DOHH2 (cell line): ENCODE results near the gene ATE1.

ENCODE experiments used
- H3F3A ChIP-seq: fragments of 200-600 bp; sonication (generic), shearing (Covaris generic); 2 replicates; pipeline ENCODE4 v1.6.0; 2016; ENCODE audit warnings: antibody characterized with exemption, mild to moderate bottlenecking; ENCODE audit not compliant: control insufficient read depth, insufficient read depth
- H3K27ac ChIP-seq: fragments of 200-600 bp; sonication (generic); 2 replicates; pipeline ENCODE4 v1.5.1; 2014; ENCODE audit warnings: low read depth, mild to moderate bottlenecking, low read length, moderate library complexity
- H3K27me3 ChIP-seq: fragments of 200-600 bp; sonication (generic); 2 replicates; pipeline ENCODE4 v1.6.1; 2014; ENCODE audit warnings: mild to moderate bottlenecking, low read length, mixed read lengths; ENCODE audit not compliant: control insufficient read depth
- H3K36me3 ChIP-seq: fragments of 200-600 bp; sonication (generic); 2 replicates; pipeline ENCODE4 v1.6.1; 2014; ENCODE audit warnings: mild to moderate bottlenecking, low read length, moderate library complexity, mixed read lengths; ENCODE audit not compliant: control insufficient read depth
- H3K4me1 ChIP-seq: fragments of 200-600 bp; sonication (generic); 2 replicates; pipeline ENCODE4 v1.6.1; 2014; ENCODE audit warnings: mild to moderate bottlenecking, low read length, mixed read lengths; ENCODE audit not compliant: control insufficient read depth
- H3K4me2 ChIP-seq: fragments of 200-600 bp; sonication (generic); 2 replicates; pipeline ENCODE4 v1.6.0; 2014; ENCODE audit warnings: mild to moderate bottlenecking, low read length, moderate library complexity
- H3K4me3 ChIP-seq: fragments of 200-600 bp; sonication (generic); 2 replicates; pipeline ENCODE4 v1.5.1; 2014; ENCODE audit warnings: mild to moderate bottlenecking, low read length, mixed read lengths
- H3K79me2 ChIP-seq: fragments of 200-600 bp; sonication (generic); 2 replicates; pipeline ENCODE4 v1.6.1; 2014; ENCODE audit warnings: mild to moderate bottlenecking, low read length, mixed read lengths; ENCODE audit not compliant: control insufficient read depth
- H3K9me2 ChIP-seq: fragments of 200-600 bp; sonication (generic); replicated peaks from 2 replicates; pipeline ENCODE4 v1.6.1; 2014; ENCODE audit warnings: mild to moderate bottlenecking, low read length, mixed read lengths; ENCODE audit not compliant: control insufficient read depth
- H3K9me3 ChIP-seq: fragments of 200-600 bp; sonication (generic); 2 replicates; pipeline ENCODE4 v1.6.1; 2014; ENCODE audit warnings: antibody characterized with exemption, low read length, mixed read lengths; ENCODE audit not compliant: control insufficient read depth, insufficient read depth
- H4K20me1 ChIP-seq: fragments of 200-600 bp; sonication (generic); 2 replicates; pipeline ENCODE4 v1.6.0; 2014; ENCODE audit warnings: low read depth, mild to moderate bottlenecking, antibody characterized with exemption, low read length, moderate library complexity; ENCODE audit not compliant: control insufficient read depth, insufficient read depth
- CTCF ChIP-seq: fragments of 200-600 bp; sonication (generic); IDR thresholded peaks from one replicate; pipeline ENCODE4 v1.5.1; 2014; ENCODE audit warnings: antibody characterized with exemption, mild to moderate bottlenecking, low read depth, low read length; ENCODE audit not compliant: poor library complexity, severe bottlenecking
- EZH2phosphoT487 ChIP-seq: fragments of 200-600 bp; sonication (generic); IDR thresholded peaks from 2 replicates; pipeline ENCODE4 v1.6.1; 2017; ENCODE audit warnings: borderline replicate concordance, mild to moderate bottlenecking, antibody characterized with exemption, low read length, moderate library complexity, mixed read lengths

Gene ATE1

GRCh38 chr10:121838149-121838548, 89.7 kb downstream of the ATE1 start:
- no peaks in the 10 kb centered on the region for H3F3A ChIP-seq
- no peaks in the 10 kb centered on the region for H3K9me3 ChIP-seq
- H3K36me3 ChIP-seq, result peaks cover 14% of the 10 kb centered on the region
- no peak overlapping the region for H3K4me2 ChIP-seq
- no peak for TF ChIP-seq CTCF
- no peak for TF ChIP-seq EZH2phosphoT487
- no peaks in the 10 kb centered on the region for H3K9me2 ChIP-seq
- H3K4me3 ChIP-seq, result no peak overlapping the region
- H3K27me3 ChIP-seq, result no peaks in the 10 kb centered on the region
- H3K4me1 ChIP-seq, result no peaks in the 10 kb centered on the region
- no peaks in the 10 kb centered on the region for H4K20me1 ChIP-seq
- H3K79me2 ChIP-seq, result no peaks in the 10 kb centered on the region
- H3K27ac ChIP-seq, result no peak overlapping the region

- H3K4me1 ChIP-seq, result no peaks in the 10 kb centered on the region
- no peak overlapping the region for H3K4me3 ChIP-seq
- no peaks in the 10 kb centered on the region for H3F3A ChIP-seq
- no peaks in the 10 kb centered on the region for H3K27me3 ChIP-seq
- H3K9me3 ChIP-seq, result no peaks in the 10 kb centered on the region
- no peak overlapping the region for H3K27ac ChIP-seq
- H3K9me2 ChIP-seq, result no peaks in the 10 kb centered on the region
- H4K20me1 ChIP-seq, result no peaks in the 10 kb centered on the region
- no peak overlapping the region for H3K4me2 ChIP-seq
- H3K79me2 ChIP-seq, result no peaks in the 10 kb centered on the region
- TF ChIP-seq EZH2phosphoT487, result no peak
- no peak for TF ChIP-seq CTCF
- peaks cover 14% of the 10 kb centered on the region for H3K36me3 ChIP-seq
These were observed 91.7 kb downstream of the ATE1 start for GRCh38 chr10:121836171-121836570.

- Histone ChIP-seq H3K79me2 (no peaks in the 10 kb centered on the region), H3K27ac (no peak overlapping the region), H3K36me3 (peaks cover 14% of the 10 kb centered on the region), H3K9me3 (no peaks in the 10 kb centered on the region), H3K9me2 (no peaks in the 10 kb centered on the region), H3F3A (no peaks in the 10 kb centered on the region), H3K27me3 (no peaks in the 10 kb centered on the region), H3K4me2 (no peak overlapping the region), H4K20me1 (no peaks in the 10 kb centered on the region), H3K4me1 (no peaks in the 10 kb centered on the region), H3K4me3 (no peak overlapping the region)
- TF ChIP-seq CTCF, result no peak
- no peak for TF ChIP-seq EZH2phosphoT487
These were observed 92.5 kb downstream of the ATE1 start for GRCh38 chr10:121835376-121835775.

- H3F3A ChIP-seq, result no peaks in the 10 kb centered on the region
- no peak overlapping the region for H3K4me2 ChIP-seq
- H3K4me1 ChIP-seq, result no peaks in the 10 kb centered on the region
- H3K36me3 ChIP-seq, result peaks cover 14% of the 10 kb centered on the region
- no peaks in the 10 kb centered on the region for H4K20me1 ChIP-seq
- no peaks in the 10 kb centered on the region for H3K9me2 ChIP-seq
- no peak overlapping the region for H3K27ac ChIP-seq
- no peak overlapping the region for H3K4me3 ChIP-seq
- H3K9me3 ChIP-seq, result no peaks in the 10 kb centered on the region
- TF ChIP-seq CTCF, result no peak
- no peak for TF ChIP-seq EZH2phosphoT487
- H3K27me3 ChIP-seq, result no peaks in the 10 kb centered on the region
- H3K79me2 ChIP-seq, result no peaks in the 10 kb centered on the region
These were observed 93.1 kb downstream of the ATE1 start for GRCh38 chr10:121834757-121835156.
